ENCODE results near the gene CXCR6.

CXCR6 gene

DNA sequence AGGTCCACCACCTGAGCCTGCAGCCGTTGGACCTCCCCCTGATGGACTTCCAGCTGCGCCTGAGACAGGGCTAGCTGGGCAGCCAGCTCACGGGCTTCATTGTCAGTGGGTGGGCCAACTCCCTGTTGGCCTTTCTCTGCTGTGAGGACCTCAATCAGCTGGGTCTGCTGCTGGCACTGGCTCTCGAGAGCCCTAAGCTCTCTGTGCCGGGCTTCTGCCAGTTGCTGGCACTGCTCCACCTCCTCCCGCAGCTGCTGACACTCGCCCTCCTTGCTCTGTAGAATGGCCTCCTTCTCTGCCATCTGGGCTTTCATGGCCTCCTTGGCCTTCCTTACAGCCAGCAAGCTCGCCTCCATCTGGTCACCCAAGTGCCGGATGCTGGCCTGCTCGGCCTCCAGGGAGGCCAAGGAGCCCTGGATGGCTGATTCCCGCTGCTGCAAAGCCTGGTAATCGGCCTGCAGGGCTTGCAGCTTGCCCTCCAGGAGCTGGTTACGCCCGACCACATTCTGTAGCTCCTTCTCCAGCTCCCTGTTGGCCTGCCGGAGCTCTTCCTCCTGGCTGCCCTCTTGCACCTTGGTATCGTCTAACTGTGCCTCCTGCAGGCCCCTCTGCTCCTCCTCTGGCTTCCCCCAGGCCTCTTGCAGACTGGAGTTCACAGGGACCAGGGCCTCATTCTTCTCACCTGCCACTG, 23.8 kb downstream of the CXCR6 start:
- TF ChIP-seq, protein P1, sequence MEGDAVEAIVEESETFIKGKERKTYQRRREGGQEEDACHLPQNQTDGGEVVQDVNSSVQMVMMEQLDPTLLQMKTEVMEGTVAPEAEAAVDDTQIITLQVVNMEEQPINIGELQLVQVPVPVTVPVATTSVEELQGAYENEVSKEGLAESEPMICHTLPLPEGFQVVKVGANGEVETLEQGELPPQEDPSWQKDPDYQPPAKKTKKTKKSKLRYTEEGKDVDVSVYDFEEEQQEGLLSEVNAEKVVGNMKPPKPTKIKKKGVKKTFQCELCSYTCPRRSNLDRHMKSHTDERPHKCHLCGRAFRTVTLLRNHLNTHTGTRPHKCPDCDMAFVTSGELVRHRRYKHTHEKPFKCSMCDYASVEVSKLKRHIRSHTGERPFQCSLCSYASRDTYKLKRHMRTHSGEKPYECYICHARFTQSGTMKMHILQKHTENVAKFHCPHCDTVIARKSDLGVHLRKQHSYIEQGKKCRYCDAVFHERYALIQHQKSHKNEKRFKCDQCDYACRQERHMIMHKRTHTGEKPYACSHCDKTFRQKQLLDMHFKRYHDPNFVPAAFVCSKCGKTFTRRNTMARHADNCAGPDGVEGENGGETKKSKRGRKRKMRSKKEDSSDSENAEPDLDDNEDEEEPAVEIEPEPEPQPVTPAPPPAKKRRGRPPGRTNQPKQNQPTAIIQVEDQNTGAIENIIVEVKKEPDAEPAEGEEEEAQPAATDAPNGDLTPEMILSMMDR (IDR thresholded peaks at IDR 0.05), result no peak
- DNase-seq (ENCODE audit: low spot score), result no peak
- H3K4me3 ChIP-seq, result no peak overlapping the region
- H3K27ac ChIP-seq, result no peak overlapping the region

- H3K4me3 ChIP-seq, result no peak overlapping the region
- DNase-seq (ENCODE audit: low spot score), result no peak
- H3K27ac ChIP-seq, result no peak overlapping the region
- TF ChIP-seq, protein P1 (IDR thresholded peaks at IDR 0.05), result no peak
Observed at GRCh38 chr3:45967724-45968123, 24.5 kb downstream of the CXCR6 start.

DNA sequence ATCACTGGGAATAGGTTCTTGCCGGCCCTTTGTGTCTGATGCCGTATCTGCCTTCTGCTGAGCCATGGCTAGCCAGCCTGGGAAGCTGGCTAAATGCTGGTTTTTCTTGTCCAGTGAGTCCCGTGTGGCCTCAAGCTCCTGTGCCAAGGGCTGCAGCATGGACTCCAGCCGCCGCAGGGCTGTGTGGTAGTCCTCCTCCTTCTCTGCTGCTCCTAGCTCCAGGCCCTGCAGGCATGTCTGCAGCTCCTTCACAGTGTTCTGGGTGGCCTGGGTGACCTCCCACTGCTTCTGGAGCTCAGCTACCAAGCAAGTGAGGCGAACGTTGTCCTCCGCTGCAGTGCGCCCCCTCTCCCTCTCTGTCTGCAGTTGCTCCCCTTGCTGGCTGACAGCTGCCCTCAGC, 24.9 kb downstream of the CXCR6 start:
- no peak for DNase-seq (ENCODE audit: low spot score)
- H3K4me3 ChIP-seq, result no peak overlapping the region
- TF ChIP-seq, protein P1 (IDR thresholded peaks at IDR 0.05), result no peak
- no peak overlapping the region for H3K27ac ChIP-seq

DNA sequence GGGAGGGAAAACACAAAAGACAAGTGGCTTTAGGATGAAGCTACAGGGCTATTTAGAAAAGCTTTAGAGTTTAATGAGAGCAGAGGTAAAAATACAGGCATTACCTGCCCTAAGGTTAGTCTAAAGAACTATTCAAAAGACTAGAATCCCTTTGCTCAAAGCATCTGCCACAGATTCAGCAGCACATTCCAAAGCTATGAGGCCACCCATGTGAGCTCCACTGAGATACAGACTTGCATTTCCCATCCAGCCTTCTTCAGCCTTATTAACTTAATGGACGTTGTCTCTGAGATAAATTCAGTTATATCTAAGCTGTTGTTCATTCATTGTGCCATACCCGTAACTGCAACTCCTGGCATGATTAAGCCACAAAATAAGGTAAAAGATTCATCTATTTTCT, 25.4 kb downstream of the CXCR6 start:
- TF ChIP-seq, protein P1 (IDR thresholded peaks at IDR 0.05), result no peak
- no peak overlapping the region for H3K27ac ChIP-seq
- no peak overlapping the region for H3K4me3 ChIP-seq
- no peak for DNase-seq (ENCODE audit: low spot score)

GRCh38 chr3:45969116-45969515, 25.9 kb downstream of the CXCR6 start:
- Histone ChIP-seq H3K4me3 (no peak overlapping the region), H3K27ac (no peak overlapping the region)
- no peak for DNase-seq (ENCODE audit: low spot score)
- TF ChIP-seq, protein P1 (IDR thresholded peaks at IDR 0.05), result no peak

DNA sequence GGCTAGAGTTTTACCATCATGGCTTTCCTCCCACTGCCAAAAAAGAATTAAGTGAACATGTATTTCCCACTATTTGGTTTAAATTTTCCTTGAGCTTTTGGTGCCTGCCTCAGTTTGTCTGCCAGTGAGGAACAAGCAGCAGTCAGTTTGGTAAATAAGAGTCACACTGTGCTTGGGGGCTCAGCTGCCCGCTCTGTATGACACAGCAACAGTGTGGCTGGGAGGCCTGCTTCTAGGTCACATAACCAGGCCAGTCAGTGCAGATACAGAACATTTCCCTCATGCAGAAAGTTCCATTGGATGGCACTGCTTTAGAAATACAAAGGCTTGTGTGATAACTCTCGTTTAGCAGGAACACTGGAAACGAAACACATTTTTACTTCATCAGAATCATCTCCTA, 26.7 kb downstream of the CXCR6 start:
- TF ChIP-seq, protein P1 (IDR thresholded peaks at IDR 0.05), result no peak
- no peak for DNase-seq (ENCODE audit: low spot score)
- no peak overlapping the region for H3K4me3 ChIP-seq
- H3K27ac ChIP-seq, result no peak overlapping the region
